HEK293 (cell line): ENCODE results near the gene STRIT1.

Source experiments
- CTCF ChIA-PET: fragments of 350-600 bp; formaldehyde crosslinking; extraction: SDS; loops from one replicate; lab custom pipeline; 2021; ENCODE audit warnings: antibody characterized with exemption; lab: Yijun Ruan, JAX
- POLR2A ChIA-PET: fragments of 300-600 bp; formaldehyde crosslinking; extraction: SDS; loops from one replicate; lab custom pipeline; 2020; ENCODE audit warnings: antibody characterized with exemption, inconsistent platforms; lab: Yijun Ruan, JAX
- H3K27ac ChIP-seq: fragments of 200-500 bp; sonication (Bioruptor generic); 2 replicates; pipeline ENCODE4 v1.5.1; 2014; ENCODE audit warnings: low read depth, low read length, control low read depth, inconsistent platforms; ENCODE audit errors: extremely low read depth
- H3K36me3 ChIP-seq, 2 experiments: fragments of 200-500 bp in 1 of 2; sonication (Bioruptor generic) in 1 of 2; 1 replicate in 1 of 2; 2 replicates in 1 of 2; pipeline ENCODE4 v1.5.1; 2014 to 2017; ENCODE audit warnings: inconsistent platforms in 2 of 2, low read length in 2 of 2; ENCODE audit not compliant: control insufficient read depth in 2 of 2, insufficient read depth in 1 of 2
- H3K4me1 ChIP-seq: fragments of 200-500 bp; sonication (Bioruptor generic); 2 replicates; pipeline ENCODE4 v1.5.1; 2014; ENCODE audit warnings: mild to moderate bottlenecking, low read length, inconsistent platforms; ENCODE audit not compliant: control insufficient read depth, insufficient read depth
- H3K4me3 ChIP-seq: 2 replicates; pipeline ENCODE4 v1.5.1; 2011; ENCODE audit warnings: low read depth, mild to moderate bottlenecking, control low read depth, low read length, moderate library complexity
- H3K9me3 ChIP-seq: fragments of 200-500 bp; sonication (Bioruptor generic); 2 replicates; pipeline ENCODE4 v1.5.1; 2014; ENCODE audit warnings: low read depth, low read length, inconsistent platforms; ENCODE audit not compliant: control insufficient read depth, insufficient read depth
- ATF2 ChIP-seq: fragments of 450-650 bp; formaldehyde crosslinking; IDR thresholded peaks from 2 replicates; pipeline ENCODE4 v1.5.1; 2016; ENCODE audit warnings: missing biosample characterization, missing genetic modification characterization, low read depth
- ELK4 ChIP-seq: IDR thresholded peaks from 2 replicates; pipeline ENCODE4 v1.6.1; 2011; ENCODE audit warnings: mild to moderate bottlenecking, low read depth, low read length, borderline replicate concordance
- GLIS1 ChIP-seq: fragments of 450-650 bp; formaldehyde crosslinking; IDR thresholded peaks from 2 replicates; pipeline ENCODE4 v1.5.1; 2016; ENCODE audit warnings: missing biosample characterization, missing genetic modification characterization
- HIC1 ChIP-seq: fragments of 450-650 bp; formaldehyde crosslinking; IDR thresholded peaks from 2 replicates; pipeline ENCODE4 v1.5.1; 2016; ENCODE audit warnings: missing biosample characterization, missing genetic modification characterization
- KLF8 ChIP-seq: fragments of 450-650 bp; formaldehyde crosslinking; IDR thresholded peaks from 2 replicates; pipeline ENCODE4 v1.5.1; 2016; ENCODE audit warnings: missing biosample characterization, missing genetic modification characterization
- PRDM1 ChIP-seq: fragments of 450-650 bp; formaldehyde crosslinking; IDR thresholded peaks from 2 replicates; pipeline ENCODE4; 2016; ENCODE audit warnings: missing biosample characterization, missing genetic modification characterization
- PRDM6 ChIP-seq: fragments of 450-650 bp; formaldehyde crosslinking; IDR thresholded peaks from 2 replicates; pipeline ENCODE4 v1.5.1; 2017; ENCODE audit warnings: missing biosample characterization, missing genetic modification characterization
- TCF7L2 ChIP-seq: IDR thresholded peaks from 2 replicates; pipeline ENCODE4 v1.6.1; 2011; ENCODE audit warnings: low read depth, mild to moderate bottlenecking, inconsistent platforms, low read length, moderate library complexity, borderline replicate concordance
- ZBTB8A ChIP-seq: fragments of 450-650 bp; formaldehyde crosslinking; IDR thresholded peaks from 2 replicates; pipeline ENCODE4 v1.5.1; 2016; ENCODE audit warnings: missing biosample characterization, missing genetic modification characterization
- ZFP41 ChIP-seq: fragments of 450-650 bp; formaldehyde crosslinking; IDR thresholded peaks from 2 replicates; pipeline ENCODE4 v1.5.1; 2016; ENCODE audit warnings: missing biosample characterization, missing genetic modification characterization, borderline replicate concordance
- ZNF146 ChIP-seq: fragments of 450-650 bp; formaldehyde crosslinking; IDR thresholded peaks from 2 replicates; pipeline ENCODE4 v1.5.1; 2016; ENCODE audit warnings: missing biosample characterization, missing genetic modification characterization
- ZNF169 ChIP-seq: fragments of 450-650 bp; formaldehyde crosslinking; IDR thresholded peaks from 2 replicates; pipeline ENCODE4 v1.5.1; 2016; ENCODE audit warnings: missing biosample characterization, missing genetic modification characterization
- ZNF175 ChIP-seq: fragments of 450-650 bp; formaldehyde crosslinking; IDR thresholded peaks from 2 replicates; pipeline ENCODE4 v1.5.1; 2016; ENCODE audit warnings: missing biosample characterization, missing genetic modification characterization
- ZNF221 ChIP-seq: fragments of 450-650 bp; formaldehyde crosslinking; IDR thresholded peaks from 2 replicates; pipeline ENCODE4 v1.5.1; 2017; ENCODE audit warnings: missing biosample characterization, missing genetic modification characterization, borderline replicate concordance
- ZNF248 ChIP-seq: fragments of 450-650 bp; formaldehyde crosslinking; IDR thresholded peaks from 2 replicates; pipeline ENCODE4 v1.5.1; 2017; ENCODE audit warnings: missing biosample characterization, missing genetic modification characterization
- ZNF274 ChIP-seq, 2 experiments: fragments of 200-500 bp in 1 of 2; fragments of 450-650 bp in 1 of 2; sonication (Bioruptor generic) in 1 of 2; formaldehyde crosslinking in 1 of 2; IDR thresholded peaks; 2 replicates each; pipeline versions ENCODE4 v1.5.1 to v1.6.1; 2014 to 2016; ENCODE audit warnings: borderline replicate concordance in 1 of 2, inconsistent platforms in 1 of 2, low read length in 1 of 2, missing biosample characterization in 1 of 2, missing genetic modification characterization in 1 of 2
- ZNF416 ChIP-seq: fragments of 450-650 bp; formaldehyde crosslinking; IDR thresholded peaks from 2 replicates; pipeline ENCODE4 v1.5.1; 2016; ENCODE audit warnings: missing biosample characterization, missing genetic modification characterization
- ZNF529 ChIP-seq: fragments of 450-650 bp; formaldehyde crosslinking; IDR thresholded peaks from 2 replicates; pipeline ENCODE4 v1.5.1; 2017; ENCODE audit warnings: missing genetic modification characterization, missing biosample characterization; ENCODE audit not compliant: insufficient replicate concordance
- ZNF530 ChIP-seq: fragments of 450-650 bp; formaldehyde crosslinking; IDR thresholded peaks from 2 replicates; pipeline ENCODE4 v1.5.1; 2016; ENCODE audit warnings: low read depth, missing biosample characterization, missing genetic modification characterization
- ZNF549 ChIP-seq: fragments of 450-650 bp; IDR thresholded peaks from 2 replicates; pipeline ENCODE4 v1.5.1; 2018; ENCODE audit warnings: missing biosample characterization, missing genetic modification characterization, mild to moderate bottlenecking, inconsistent platforms, moderate library complexity
- ZNF596 ChIP-seq: fragments of 450-650 bp; IDR thresholded peaks from 2 replicates; pipeline ENCODE4 v1.5.0; 2018; ENCODE audit warnings: missing biosample characterization, mild to moderate bottlenecking, missing genetic modification characterization, moderate library complexity
- ZNF658 ChIP-seq: fragments of 450-650 bp; formaldehyde crosslinking; IDR thresholded peaks from 2 replicates; pipeline ENCODE4; 2016; ENCODE audit warnings: missing biosample characterization, missing genetic modification characterization
- ZNF701 ChIP-seq: fragments of 450-650 bp; formaldehyde crosslinking; IDR thresholded peaks from 2 replicates; pipeline ENCODE4 v1.5.1; 2016; ENCODE audit warnings: missing biosample characterization, missing genetic modification characterization
- ZNF707 ChIP-seq: fragments of 450-650 bp; formaldehyde crosslinking; IDR thresholded peaks from 2 replicates; pipeline ENCODE4 v1.5.1; 2016; ENCODE audit warnings: missing biosample characterization, missing genetic modification characterization
- ZNF776 ChIP-seq: fragments of 450-650 bp; formaldehyde crosslinking; IDR thresholded peaks from 2 replicates; pipeline ENCODE4 v1.5.0; 2017; ENCODE audit warnings: missing biosample characterization, missing genetic modification characterization, borderline replicate concordance
- ZNF830 ChIP-seq: fragments of 450-650 bp; IDR thresholded peaks from 2 replicates; pipeline ENCODE4 v1.5.0; 2018; ENCODE audit warnings: missing biosample characterization, missing genetic modification characterization, low read depth, mild to moderate bottlenecking, moderate library complexity
- ZNF843 ChIP-seq: fragments of 450-650 bp; formaldehyde crosslinking; IDR thresholded peaks from 2 replicates; pipeline ENCODE4 v1.5.1; 2016; ENCODE audit warnings: missing biosample characterization, missing genetic modification characterization

STRIT1 gene

GRCh38 chr3:155248531-155249187 lies 44.8 kb downstream of the STRIT1 start:
- CTCF ChIA-PET, result no interaction called here
- POLR2A ChIA-PET, result no interaction called here
- Histone ChIP-seq H3K4me3 (no peak overlapping the region), H3K36me3 (no peaks in the 10 kb centered on the region), H3K4me1 (no peaks in the 10 kb centered on the region), H3K9me3 (no peaks in the 10 kb centered on the region), H3K27ac (no peak overlapping the region)
- no peak for TF ChIP-seq ZNF274 (IDR thresholded peaks at IDR 0.05; ENCODE audit: low read length)
- no peak for TF ChIP-seq ZNF274 (tag by site-specific recombination; IDR thresholded peaks at IDR 0.05; ENCODE audit: borderline replicate concordance)
- TF ChIP-seq ATF2 (tag by site-specific recombination), result no peak
- no peak for TF ChIP-seq ZNF701 (tag by site-specific recombination)
- no peak for TF ChIP-seq HIC1
- TF ChIP-seq ZNF146 (tag by site-specific recombination), result no peak

- POLR2A ChIA-PET, result no interaction called here
Observed at GRCh38 chr3:155244699-155245098, 48.8 kb downstream of the STRIT1 start.

GRCh38 chr3:155244216-155244615 lies 49.3 kb downstream of the STRIT1 start:
- ChIA-PET POLR2A (no interaction called here), CTCF (no interaction called here)
- Histone ChIP-seq H3K4me1 (no peaks in the 10 kb centered on the region), H3K9me3 (no peaks in the 10 kb centered on the region), H3K4me3 (no peak overlapping the region), H3K36me3 (no peaks in the 10 kb centered on the region), H3K27ac (no peak overlapping the region)
- no peak for TF ChIP-seq ZNF416
- TF ChIP-seq ZNF530, result no peak
- no peak for TF ChIP-seq GLIS1 (tag by site-specific recombination)
- TF ChIP-seq ZNF549, result no peak
- no peak for TF ChIP-seq ZNF221 (tag by site-specific recombination)
- TF ChIP-seq PRDM1 (tag by site-specific recombination), result no peak
- TF ChIP-seq ZNF830 (tag by site-specific recombination), result no peak
- no peak for TF ChIP-seq PRDM6
- no peak for TF ChIP-seq ZNF596 (tag by site-specific recombination)
- no peak for TF ChIP-seq ZNF843 (tag by site-specific recombination)
- no peak for TF ChIP-seq TCF7L2
- TF ChIP-seq ZNF658 (tag by site-specific recombination), result no peak
- no peak for TF ChIP-seq ZFP41

More at GRCh38 chr3:155244699-155245098, 48.8 kb downstream of the STRIT1 start:
- Histone ChIP-seq H3K27ac (no peak overlapping the region), H3K4me1 (no peaks in the 10 kb centered on the region), H3K4me3 (no peak overlapping the region), H3K9me3 (no peaks in the 10 kb centered on the region), H3K36me3 (no peaks in the 10 kb centered on the region)
- CTCF ChIA-PET, result interaction anchor here (0.6 kb wide), 1 partner anchor 92 kb away, joined by 3 read pairs; no protein-coding TSS in a partner anchor
- no peak for TF ChIP-seq ZNF596 (tag by site-specific recombination)
- TF ChIP-seq ZNF248 (tag by site-specific recombination), result no peak
- TF ChIP-seq KLF8 (tag by site-specific recombination), result no peak
- no peak for TF ChIP-seq ZNF707 (tag by site-specific recombination)
- no peak for TF ChIP-seq ZNF529 (tag by site-specific recombination)
- TF ChIP-seq ZBTB8A, result no peak
- TF ChIP-seq ELK4, result no peak
- no peak for TF ChIP-seq ZNF146 (tag by site-specific recombination)
- TF ChIP-seq ZNF776 (tag by site-specific recombination), result no peak
- TF ChIP-seq TCF7L2, result no peak
- no peak for TF ChIP-seq ZNF169 (tag by site-specific recombination)
- no peak for TF ChIP-seq ZNF175 (tag by site-specific recombination)
- no peak for TF ChIP-seq ZNF658 (tag by site-specific recombination)
